ENCODE data around the gene TUT7.

DNA sequence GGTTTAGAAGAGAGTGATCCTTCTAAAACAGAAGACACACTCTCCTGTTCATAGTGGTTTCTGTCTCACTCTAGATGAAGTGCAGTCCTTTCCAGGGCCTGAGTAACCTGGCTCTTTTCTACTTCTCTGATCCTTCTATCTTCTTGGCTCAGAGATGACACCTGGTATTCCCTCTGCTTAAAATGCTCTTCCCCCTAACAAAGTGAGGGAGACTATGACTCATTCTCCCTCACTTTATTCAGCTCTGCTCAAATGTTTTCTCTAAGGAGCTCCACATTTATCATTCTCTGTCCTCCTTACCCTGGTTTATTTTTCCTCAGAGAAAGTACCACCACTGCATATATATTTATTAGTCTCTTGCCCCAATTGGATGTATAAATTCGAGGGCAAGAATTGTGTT lies 24.6 kb downstream of the TUT7 start:
- TF ChIP-seq POLR2AphosphoS5 (IDR thresholded peaks at IDR 0.05; ENCODE audit: low read depth), result no peak
- TF ChIP-seq, protein P1, sequence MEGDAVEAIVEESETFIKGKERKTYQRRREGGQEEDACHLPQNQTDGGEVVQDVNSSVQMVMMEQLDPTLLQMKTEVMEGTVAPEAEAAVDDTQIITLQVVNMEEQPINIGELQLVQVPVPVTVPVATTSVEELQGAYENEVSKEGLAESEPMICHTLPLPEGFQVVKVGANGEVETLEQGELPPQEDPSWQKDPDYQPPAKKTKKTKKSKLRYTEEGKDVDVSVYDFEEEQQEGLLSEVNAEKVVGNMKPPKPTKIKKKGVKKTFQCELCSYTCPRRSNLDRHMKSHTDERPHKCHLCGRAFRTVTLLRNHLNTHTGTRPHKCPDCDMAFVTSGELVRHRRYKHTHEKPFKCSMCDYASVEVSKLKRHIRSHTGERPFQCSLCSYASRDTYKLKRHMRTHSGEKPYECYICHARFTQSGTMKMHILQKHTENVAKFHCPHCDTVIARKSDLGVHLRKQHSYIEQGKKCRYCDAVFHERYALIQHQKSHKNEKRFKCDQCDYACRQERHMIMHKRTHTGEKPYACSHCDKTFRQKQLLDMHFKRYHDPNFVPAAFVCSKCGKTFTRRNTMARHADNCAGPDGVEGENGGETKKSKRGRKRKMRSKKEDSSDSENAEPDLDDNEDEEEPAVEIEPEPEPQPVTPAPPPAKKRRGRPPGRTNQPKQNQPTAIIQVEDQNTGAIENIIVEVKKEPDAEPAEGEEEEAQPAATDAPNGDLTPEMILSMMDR (conservative IDR thresholded peaks at IDR 0.05; ENCODE audit: low read depth in 2 of 2), result no peak

Measured in GM23338 (cell line).